IPS-15b (cell line): ENCODE results near the gene ATP8B3.
"Not testable (repeated sequence)": the region's sequence is repeated elsewhere in the genome, so short reads cannot be mapped to it uniquely, and the experiment has no call there.

Experiments used
- H3K27me3 ChIP-seq: one replicate; pipeline ENCODE4 v1.6.1; 2013; ENCODE audit warnings: low read length; ENCODE audit not compliant: control insufficient read depth, insufficient read depth
- H3K36me3 ChIP-seq: one replicate; pipeline ENCODE4 v1.6.1; 2013; ENCODE audit warnings: low read length; ENCODE audit not compliant: control insufficient read depth, insufficient read depth
- H3K4me1 ChIP-seq: one replicate; pipeline ENCODE4 v1.6.1; 2013; ENCODE audit warnings: mild to moderate bottlenecking, low read length; ENCODE audit not compliant: control insufficient read depth, insufficient read depth
- H3K4me3 ChIP-seq: one replicate; pipeline ENCODE4 v1.5.1; 2013; ENCODE audit warnings: low read depth, low read length
- H3K9ac ChIP-seq: one replicate; pipeline ENCODE4 v1.6.1; 2013; ENCODE audit warnings: low read depth, mild to moderate bottlenecking, low read length
- H3K9me3 ChIP-seq: one replicate; pipeline ENCODE4 v1.6.1; 2013; ENCODE audit warnings: mild to moderate bottlenecking, low read length; ENCODE audit not compliant: control insufficient read depth, insufficient read depth

ATP8B3 gene

GRCh38 chr19:1807695-1808394 lies 4.2 kb downstream of the ATP8B3 start:
- Histone ChIP-seq H3K9ac (no peak overlapping the region), H3K27me3 (no peaks in the 10 kb centered on the region), H3K36me3 (no peaks in the 10 kb centered on the region), H3K9me3 (no peaks in the 10 kb centered on the region), H3K4me3 (no peak overlapping the region), H3K4me1 (no peaks in the 10 kb centered on the region)

- H3K36me3 ChIP-seq, result no peaks in the 10 kb centered on the region
- H3K9me3 ChIP-seq, result no peaks in the 10 kb centered on the region
- H3K4me3 ChIP-seq, result no peak overlapping the region
- no peaks in the 10 kb centered on the region for H3K27me3 ChIP-seq
- H3K9ac ChIP-seq, result no peak overlapping the region
- no peaks in the 10 kb centered on the region for H3K4me1 ChIP-seq
These were observed 4.9 kb downstream of the ATP8B3 start for GRCh38 chr19:1807030-1807694.

DNA sequence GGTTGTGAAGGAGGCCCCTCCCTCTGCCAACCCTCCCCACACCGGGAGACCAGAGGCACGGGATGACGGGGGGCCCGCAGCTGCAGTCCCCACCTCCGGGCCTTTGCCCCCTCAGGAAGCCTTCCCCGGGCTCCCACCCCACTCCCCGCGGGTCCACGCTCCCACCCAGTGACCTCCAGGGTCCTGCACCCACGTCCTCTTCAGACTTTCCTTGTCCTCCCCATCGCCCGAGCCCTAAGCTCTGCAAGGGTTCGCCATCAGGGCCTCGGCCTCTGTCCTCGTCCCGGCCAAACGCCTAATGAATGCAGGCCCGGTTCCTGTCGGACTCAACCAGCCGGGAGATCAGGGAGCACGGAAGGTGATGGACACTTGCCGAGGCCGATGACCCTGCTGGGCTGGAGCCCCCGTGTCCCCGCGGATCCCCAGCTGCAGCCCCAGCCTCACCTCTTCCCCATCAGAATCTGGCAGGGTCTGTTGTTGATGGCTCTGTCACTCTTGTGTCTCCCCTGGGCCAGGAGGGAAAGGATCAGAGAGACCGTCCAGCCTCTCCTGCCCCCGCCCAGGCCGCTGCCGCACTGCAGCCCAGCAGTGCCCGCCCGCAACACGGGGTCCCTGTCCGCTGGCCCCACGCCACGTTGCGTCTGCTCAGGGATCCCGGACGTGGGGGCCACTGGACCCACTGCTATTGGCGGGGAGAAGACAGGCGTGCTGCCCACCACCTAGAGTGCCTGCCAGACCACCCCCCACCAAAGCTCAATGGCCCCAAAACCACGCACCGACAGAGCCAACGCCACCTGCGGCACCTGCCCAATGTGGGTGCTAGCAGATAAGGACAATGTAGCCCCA lies 5.7 kb downstream of the ATP8B3 start:
- Histone ChIP-seq H3K4me1 (no peaks in the 10 kb centered on the region), H3K4me3 (no peak overlapping the region), H3K27me3 (no peaks in the 10 kb centered on the region), H3K9ac (no peak overlapping the region), H3K36me3 (no peaks in the 10 kb centered on the region), H3K9me3 (no peaks in the 10 kb centered on the region)

DNA sequence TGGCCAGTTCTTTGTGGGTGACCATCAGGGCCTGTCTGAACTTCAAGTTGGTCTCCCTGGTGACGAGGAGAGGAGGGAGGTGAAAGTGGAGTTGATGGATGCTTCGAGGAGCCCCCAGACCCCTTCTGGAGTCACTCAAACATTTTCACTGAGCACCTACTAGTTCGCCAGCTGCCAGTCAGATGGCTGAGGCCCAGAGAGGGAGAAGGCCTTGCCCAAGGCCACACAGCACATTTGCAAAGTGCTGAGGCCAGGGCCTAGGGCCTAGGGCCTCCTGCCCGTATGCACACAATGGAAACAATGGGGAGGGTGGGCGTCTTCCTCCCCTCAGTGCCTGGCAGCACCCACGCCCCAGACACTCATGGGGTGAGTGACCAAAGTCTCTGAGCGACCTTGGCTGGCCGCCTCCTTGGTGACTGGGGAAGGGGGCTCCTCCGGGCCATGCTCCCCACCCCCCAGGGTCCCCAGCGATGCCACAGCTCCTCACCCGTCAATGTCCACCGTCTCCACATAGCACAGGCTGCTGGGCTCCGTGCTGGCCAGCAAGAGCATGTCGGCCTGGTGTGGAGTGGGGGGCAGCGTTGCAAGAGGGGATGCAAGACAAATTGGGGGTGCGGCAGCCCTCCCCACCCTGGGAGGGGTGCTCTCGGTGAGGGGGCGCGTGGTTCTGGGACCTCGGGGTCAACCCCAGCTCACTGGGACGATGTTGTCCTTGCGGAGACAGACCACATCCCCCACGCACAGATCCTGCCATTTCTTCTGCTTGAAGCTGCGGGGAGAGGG lies 6.5 kb downstream of the ATP8B3 start:
- Histone ChIP-seq H3K9me3 (no peaks in the 10 kb centered on the region), H3K9ac (no peak overlapping the region), H3K36me3 (no peaks in the 10 kb centered on the region), H3K27me3 (no peaks in the 10 kb centered on the region), H3K4me1 (no peaks in the 10 kb centered on the region), H3K4me3 (no peak overlapping the region)

DNA sequence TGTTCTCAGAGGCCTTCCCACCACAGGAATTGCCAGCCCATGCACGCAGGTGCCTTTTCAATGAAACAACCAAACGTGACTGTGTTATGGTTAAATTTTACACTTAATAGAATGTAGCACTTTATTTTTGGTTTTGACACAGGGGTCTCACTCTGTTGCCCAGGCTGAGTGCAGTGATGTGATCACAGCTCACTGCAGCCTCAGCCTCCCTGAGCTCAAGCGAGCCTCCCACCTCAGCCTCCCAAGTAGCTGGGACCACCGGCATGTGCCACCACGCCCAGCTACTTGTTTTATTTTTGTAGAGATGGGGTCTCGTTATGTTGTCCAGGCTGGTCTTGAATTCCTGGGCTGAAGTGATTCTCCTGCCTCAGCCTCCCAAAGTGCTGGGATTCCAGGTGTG lies 7.2 kb downstream of the ATP8B3 start:
- Histone ChIP-seq H3K27me3 (no peaks in the 10 kb centered on the region), H3K9me3 (no peaks in the 10 kb centered on the region), H3K36me3 (no peaks in the 10 kb centered on the region), H3K9ac (no peak overlapping the region), H3K4me3 (no peak overlapping the region), H3K4me1 (no peaks in the 10 kb centered on the region)

- Histone ChIP-seq H3K9me3 (no peaks in the 10 kb centered on the region), H3K4me1 (no peaks in the 10 kb centered on the region), H3K27me3 (no peaks in the 10 kb centered on the region), H3K36me3 (no peaks in the 10 kb centered on the region), H3K4me3 (no peak overlapping the region), H3K9ac (no peak overlapping the region)
These were observed 12.3 kb downstream of the ATP8B3 start for GRCh38 chr19:1799695-1800342.

DNA sequence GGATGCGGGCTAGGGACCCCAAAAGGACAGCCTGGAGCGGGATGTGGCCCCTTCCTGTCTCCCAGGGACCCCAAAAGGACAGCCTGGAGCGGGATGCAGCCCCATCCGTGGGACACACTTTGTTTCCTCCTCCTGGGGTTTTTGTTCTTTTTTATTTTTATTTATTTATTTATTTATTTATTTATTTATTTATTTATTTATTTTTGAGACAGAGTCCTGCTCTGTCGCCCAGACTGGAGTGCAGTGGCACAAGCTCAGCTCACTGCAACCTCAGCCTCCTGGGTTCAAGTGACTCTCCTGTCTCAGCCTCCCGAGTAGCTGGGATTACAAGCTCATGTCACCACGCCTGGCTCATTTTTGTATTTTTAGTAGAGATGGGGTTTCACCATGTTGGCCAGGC lies 14.8 kb downstream of the ATP8B3 start:
- not testable (repeated sequence) for H3K9me3 ChIP-seq, H3K9ac ChIP-seq, H3K27me3 ChIP-seq, H3K4me3 ChIP-seq, H3K36me3 ChIP-seq, H3K4me1 ChIP-seq

- H3K4me1 ChIP-seq, result peaks cover 3% of the 10 kb centered on the region
- no peak overlapping the region for H3K9ac ChIP-seq
- H3K27me3 ChIP-seq, result no peaks in the 10 kb centered on the region
- H3K9me3 ChIP-seq, result no peaks in the 10 kb centered on the region
- no peak overlapping the region for H3K4me3 ChIP-seq
- H3K36me3 ChIP-seq, result no peaks in the 10 kb centered on the region
These were observed 15.5 kb downstream of the ATP8B3 start for GRCh38 chr19:1796395-1797142.

GRCh38 chr19:1794424-1795172 lies 17.5 kb downstream of the ATP8B3 start:
- H3K27me3 ChIP-seq, result no peaks in the 10 kb centered on the region

GRCh38 chr19:1791879-1792278 lies 20.2 kb downstream of the ATP8B3 start:
- Histone ChIP-seq H3K9ac (no peak overlapping the region), H3K4me3 (no peak overlapping the region), H3K9me3 (no peaks in the 10 kb centered on the region), H3K36me3 (no peaks in the 10 kb centered on the region), H3K4me1 (peaks cover 3% of the 10 kb centered on the region), H3K27me3 (peaks cover 9% of the 10 kb centered on the region)

More at GRCh38 chr19:1794424-1795172, 17.5 kb downstream of the ATP8B3 start:
- Histone ChIP-seq H3K4me1 (peaks cover 3% of the 10 kb centered on the region), H3K36me3 (no peaks in the 10 kb centered on the region), H3K4me3 (no peak overlapping the region), H3K9ac (no peak overlapping the region), H3K9me3 (no peaks in the 10 kb centered on the region)
